Loucy (cell line): ENCODE results near the gene CDH13.

Experiments
- H2AFZ ChIP-seq: fragments of 200-600 bp; sonication (generic); 2 replicates; pipeline ENCODE4 v1.6.0; 2016; ENCODE audit warnings: antibody characterized with exemption, mild to moderate bottlenecking, low read length, moderate library complexity
- H3F3A ChIP-seq: fragments of 200-600 bp; 2 replicates; pipeline ENCODE4 v1.6.0; 2016; ENCODE audit warnings: antibody characterized with exemption, low read depth, mild to moderate bottlenecking
- H3K27me3 ChIP-seq: fragments of 200-600 bp; sonication (generic); 2 replicates; pipeline ENCODE4 v1.6.1; 2014; ENCODE audit warnings: low read length, mild to moderate bottlenecking; ENCODE audit not compliant: insufficient read depth, poor library complexity, severe bottlenecking
- H3K36me3 ChIP-seq: fragments of 200-600 bp; sonication (generic); 2 replicates; pipeline ENCODE4 v1.6.1; 2016; ENCODE audit warnings: low read length; ENCODE audit not compliant: insufficient read depth
- H3K4me1 ChIP-seq: fragments of 200-600 bp; sonication (generic); 2 replicates; pipeline ENCODE4 v1.5.1; 2014; ENCODE audit warnings: low read length, mild to moderate bottlenecking; ENCODE audit not compliant: insufficient read depth, poor library complexity, severe bottlenecking
- H3K4me2 ChIP-seq: fragments of 200-600 bp; sonication (generic); 2 replicates; pipeline ENCODE4 v1.6.0; 2014; ENCODE audit warnings: antibody characterized with exemption, low read length, low read depth, mild to moderate bottlenecking; ENCODE audit not compliant: poor library complexity, severe bottlenecking
- H3K4me3 ChIP-seq: fragments of 200-600 bp; sonication (generic); 2 replicates; pipeline ENCODE4 v1.5.1; 2014; ENCODE audit warnings: low read length, mild to moderate bottlenecking, mixed read lengths; ENCODE audit not compliant: poor library complexity, severe bottlenecking
- H3K79me2 ChIP-seq: fragments of 200-600 bp; sonication (generic); 2 replicates; pipeline ENCODE4 v1.6.1; 2014; ENCODE audit warnings: low read length; ENCODE audit not compliant: insufficient read depth
- H3K9ac ChIP-seq: fragments of 200-600 bp; sonication (generic); 2 replicates; pipeline ENCODE4 v1.6.0; 2014; ENCODE audit warnings: mild to moderate bottlenecking, low read depth, low read length, moderate library complexity; ENCODE audit not compliant: poor library complexity, severe bottlenecking
- H3K9me2 ChIP-seq: fragments of 200-600 bp; sonication (generic); replicated peaks from 2 replicates; pipeline ENCODE4 v1.6.1; 2016; ENCODE audit warnings: low read depth, low read length, mixed read lengths
- H3K9me3 ChIP-seq: fragments of 200-600 bp; sonication (generic); 2 replicates; pipeline ENCODE4 v1.6.1; 2014; ENCODE audit warnings: mild to moderate bottlenecking, antibody characterized with exemption, low read length, low read depth; ENCODE audit not compliant: insufficient read depth
- H4K20me1 ChIP-seq: fragments of 200-600 bp; sonication (generic); 2 replicates; pipeline ENCODE4 v1.6.0; 2014; ENCODE audit warnings: antibody characterized with exemption, low read length, mild to moderate bottlenecking; ENCODE audit not compliant: insufficient read depth, poor library complexity, severe bottlenecking
- CTCF ChIP-seq: fragments of 200-600 bp; sonication (generic); conservative IDR thresholded peaks from 2 replicates; pipeline ENCODE4 v1.5.1; 2014; ENCODE audit warnings: mild to moderate bottlenecking, antibody characterized with exemption, low read length
- EZH2phosphoT487 ChIP-seq: fragments of 200-600 bp; IDR thresholded peaks from 2 replicates; pipeline ENCODE4 v1.6.1; 2018; ENCODE audit warnings: antibody characterized with exemption, mild to moderate bottlenecking, moderate library complexity, borderline replicate concordance

The CDH13 gene

GRCh38 chr16:83118365-83118764, 491.6 kb downstream of the CDH13 start:
- H3F3A ChIP-seq: no peaks in the 10 kb centered on the region
- H3K9me3 ChIP-seq: no peaks in the 10 kb centered on the region
- H3K4me1 ChIP-seq: no peaks in the 10 kb centered on the region

GRCh38 chr16:83125999-83126568, 499.3 kb downstream of the CDH13 start:
- H3K36me3 ChIP-seq: no peaks in the 10 kb centered on the region
- no peaks in the 10 kb centered on the region for H3K27me3 ChIP-seq
- no peaks in the 10 kb centered on the region for H4K20me1 ChIP-seq
- no peaks in the 10 kb centered on the region for H3K9me2 ChIP-seq
- H3K9ac ChIP-seq: no peak overlapping the region
- no peak for TF ChIP-seq CTCF
- TF ChIP-seq EZH2phosphoT487: no peak
- H3K79me2 ChIP-seq: no peaks in the 10 kb centered on the region
- no peak overlapping the region for H2AFZ ChIP-seq
- no peaks in the 10 kb centered on the region for H3K4me1 ChIP-seq
- no peak overlapping the region for H3K4me2 ChIP-seq
- H3K9me3 ChIP-seq: no peaks in the 10 kb centered on the region
- no peak overlapping the region for H3K4me3 ChIP-seq
- H3F3A ChIP-seq: no peaks in the 10 kb centered on the region

More at GRCh38 chr16:83118365-83118764, 491.6 kb downstream of the CDH13 start:
- Histone ChIP-seq H3K4me3 (no peak overlapping the region), H3K9me2 (no peaks in the 10 kb centered on the region), H3K36me3 (no peaks in the 10 kb centered on the region), H3K4me2 (no peak overlapping the region), H3K27me3 (no peaks in the 10 kb centered on the region), H2AFZ (no peak overlapping the region), H3K79me2 (no peaks in the 10 kb centered on the region), H3K9ac (no peak overlapping the region), H4K20me1 (no peaks in the 10 kb centered on the region)
- TF ChIP-seq EZH2phosphoT487: no peak
- no peak for TF ChIP-seq CTCF

GRCh38 chr16:83128041-83128440, 501.3 kb downstream of the CDH13 start:
- H4K20me1 ChIP-seq: no peaks in the 10 kb centered on the region
- TF ChIP-seq EZH2phosphoT487 (no peak), CTCF (no peak)
- H3K4me2 ChIP-seq: no peak overlapping the region
- H3K4me1 ChIP-seq: no peaks in the 10 kb centered on the region
- H3K9me3 ChIP-seq: no peaks in the 10 kb centered on the region
- no peak overlapping the region for H3K9ac ChIP-seq
- H3F3A ChIP-seq: no peaks in the 10 kb centered on the region
- no peak overlapping the region for H3K4me3 ChIP-seq
- no peak overlapping the region for H2AFZ ChIP-seq
- no peaks in the 10 kb centered on the region for H3K27me3 ChIP-seq
- H3K36me3 ChIP-seq: no peaks in the 10 kb centered on the region
- H3K79me2 ChIP-seq: no peaks in the 10 kb centered on the region
- no peaks in the 10 kb centered on the region for H3K9me2 ChIP-seq
